Fibroblast of villous mesenchyme (primary cell): ENCODE results near the gene TBC1D16. TPM values are rescaled to one million over a fixed set of nuclear protein-coding genes. Genes with fewer than 3 reads are reported as not detected.

ENCODE experiments used
- DNase-seq: peaks from one replicate; pipeline ENCODE4 v3.0.0-alpha.2; 2010; ENCODE audit warnings: low read depth
- H3K4me3 ChIP-seq: 2 replicates; pipeline ENCODE4 v1.5.1; 2011; ENCODE audit warnings: low read depth, mild to moderate bottlenecking, low read length
- CTCF ChIP-seq: IDR thresholded peaks from 2 replicates; pipeline ENCODE4 v1.5.1; 2012; ENCODE audit warnings: low read depth, mild to moderate bottlenecking, low read length; ENCODE audit not compliant: insufficient read depth
- total RNA-seq: library from RNA; depleted of rRNA; stranded (reverse); fragments of >200 nt; gene quantifications from 2 replicates; pipeline ENCODE4 v1.2.3, GENCODE V29; 2012

The TBC1D16 gene
- total RNA-seq, 1 donor: 32.8 TPM

- DNase-seq: no peak
- H3K4me3 ChIP-seq: no peak overlapping the region
- TF ChIP-seq CTCF: no peak
These were observed 79.8 kb downstream of the TBC1D16 start for GRCh38 chr17:79955691-79956440.

GRCh38 chr17:79955167-79955549 lies 80.5 kb downstream of the TBC1D16 start:
- TF ChIP-seq CTCF: no peak
- H3K4me3 ChIP-seq: no peak overlapping the region
- no peak for DNase-seq

GRCh38 chr17:79954281-79955166 lies 81.1 kb downstream of the TBC1D16 start:
- DNase-seq: no peak
- TF ChIP-seq CTCF: no peak

GRCh38 chr17:79953335-79953734 lies 82.3 kb downstream of the TBC1D16 start:
- TF ChIP-seq CTCF: no peak
- H3K4me3 ChIP-seq: no peak overlapping the region
- DNase-seq: no peak

More at GRCh38 chr17:79954281-79955166, 81.1 kb downstream of the TBC1D16 start:
- H3K4me3 ChIP-seq: no peak overlapping the region

GRCh38 chr17:79952901-79953300 lies 82.8 kb downstream of the TBC1D16 start:
- DNase-seq: no peak
- TF ChIP-seq CTCF: no peak
- no peak overlapping the region for H3K4me3 ChIP-seq

GRCh38 chr17:79952265-79952877 lies 83.3 kb downstream of the TBC1D16 start:
- no peak overlapping the region for H3K4me3 ChIP-seq
- TF ChIP-seq CTCF: no peak
- no peak for DNase-seq
